NCI-H2081 treated with DMSO at 0.1 percent for 48 hours (cell line): Measurements from ENCODE around the gene NSMCE1.

Experiments
- DNase-seq: peaks from one replicate; lab custom pipeline; 2025; lab: John Stamatoyannopoulos, UW

NSMCE1 gene, protein sequence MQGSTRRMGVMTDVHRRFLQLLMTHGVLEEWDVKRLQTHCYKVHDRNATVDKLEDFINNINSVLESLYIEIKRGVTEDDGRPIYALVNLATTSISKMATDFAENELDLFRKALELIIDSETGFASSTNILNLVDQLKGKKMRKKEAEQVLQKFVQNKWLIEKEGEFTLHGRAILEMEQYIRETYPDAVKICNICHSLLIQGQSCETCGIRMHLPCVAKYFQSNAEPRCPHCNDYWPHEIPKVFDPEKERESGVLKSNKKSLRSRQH

DNA sequence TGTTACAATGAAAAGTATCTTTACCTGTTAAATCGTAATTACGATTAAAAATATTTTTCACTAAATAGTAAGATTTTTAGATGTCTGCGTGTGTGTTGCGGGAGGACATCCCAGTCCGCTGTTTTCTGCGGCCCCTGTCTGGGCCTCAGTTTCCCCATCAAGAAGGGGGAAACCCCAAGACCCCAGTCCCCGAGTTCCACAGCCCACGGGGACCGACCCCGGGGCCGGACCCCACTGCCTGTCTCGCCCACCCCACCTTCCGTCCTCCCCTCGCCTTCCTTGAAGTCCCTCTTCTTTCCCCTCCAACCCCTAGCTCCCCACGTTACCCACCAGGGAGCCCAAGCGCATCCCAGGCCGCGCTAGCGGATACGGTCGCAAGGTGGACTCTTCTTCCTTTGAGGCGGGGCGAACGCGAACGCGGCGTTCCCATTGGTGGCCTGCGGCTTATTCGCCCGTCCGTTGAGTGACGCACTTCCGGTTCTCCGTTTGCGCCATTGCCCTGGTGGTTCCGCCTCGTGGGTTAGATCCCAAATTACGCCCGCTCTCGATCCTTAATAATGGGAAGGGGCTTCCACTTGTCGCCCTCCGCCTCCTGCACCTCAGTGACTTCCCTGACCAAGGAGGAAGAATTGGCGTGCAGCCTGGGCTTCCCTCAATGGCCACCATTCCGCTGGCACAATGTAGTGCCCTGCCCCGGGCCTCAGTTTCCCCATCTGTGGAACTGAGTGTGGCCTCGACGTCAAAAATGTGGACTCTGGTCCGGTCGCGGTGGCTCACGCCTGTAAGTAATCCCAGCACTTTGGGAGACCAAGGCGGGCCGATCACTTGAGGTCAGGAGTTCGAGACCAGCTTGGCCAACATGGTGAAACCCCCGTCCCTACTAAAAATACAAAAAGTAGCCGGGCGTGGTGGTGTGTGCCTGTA lies at the start of gene NSMCE1:
Gene NSMCE1, minus strand, starts transcription at position 397 of the 924 bp plus-strand sequence. CDS start 11,202 bp downstream, outside the sequence.
- DNase-seq, result peak; percentile 73

DNA sequence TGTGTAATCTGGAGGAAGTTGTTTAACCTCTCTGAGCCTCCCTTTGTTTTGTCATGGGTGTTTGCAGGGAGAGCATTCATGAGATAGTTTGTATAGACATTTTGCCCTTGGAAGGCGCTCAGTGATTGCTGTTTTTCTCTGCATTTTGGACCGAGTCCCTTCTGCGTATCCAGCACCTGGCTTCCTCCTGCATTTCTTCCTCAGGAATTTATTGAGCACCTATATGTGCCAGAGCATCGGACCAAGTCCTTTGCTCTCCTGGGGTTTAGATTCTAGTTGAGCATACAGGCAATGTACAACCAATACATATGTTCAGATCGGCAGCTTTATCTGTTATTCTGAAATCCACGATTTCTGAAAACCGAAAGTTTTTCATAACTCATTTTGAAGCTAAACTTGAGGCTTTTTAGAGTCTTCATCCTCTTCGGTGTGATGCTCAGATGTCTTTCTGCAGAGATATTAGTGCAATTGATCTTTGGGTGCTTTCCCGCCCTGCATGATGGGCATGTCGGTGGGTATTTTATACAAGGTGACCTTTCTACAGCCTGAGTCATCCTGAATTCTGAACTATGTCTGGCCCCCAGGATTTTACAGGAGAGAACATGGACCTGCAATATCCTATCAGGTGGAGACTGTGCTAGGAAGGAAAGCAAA lies 49.3 kb upstream of the NSMCE1 start:
- no peak for DNase-seq

DNA sequence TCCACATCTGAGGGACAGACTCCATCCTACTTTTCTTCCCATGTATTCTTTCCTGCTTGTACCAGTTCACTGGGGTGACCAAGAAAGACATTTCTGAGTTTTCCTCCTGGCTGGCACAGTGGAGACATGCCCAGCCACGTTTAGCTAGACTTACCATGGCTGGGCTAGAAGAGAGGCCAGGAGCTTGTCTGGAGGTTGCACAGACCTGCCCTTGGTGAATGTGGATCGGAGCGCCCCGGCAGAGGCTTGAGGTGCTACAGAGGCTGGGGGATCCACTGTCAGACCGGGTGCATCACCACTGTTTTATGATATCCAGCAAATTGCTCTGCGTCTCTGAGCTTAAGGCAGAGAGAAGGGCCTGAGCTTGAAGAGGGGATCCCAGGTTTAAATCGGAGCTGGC lies 48.7 kb upstream of the NSMCE1 start:
- DNase-seq, result no peak

DNA sequence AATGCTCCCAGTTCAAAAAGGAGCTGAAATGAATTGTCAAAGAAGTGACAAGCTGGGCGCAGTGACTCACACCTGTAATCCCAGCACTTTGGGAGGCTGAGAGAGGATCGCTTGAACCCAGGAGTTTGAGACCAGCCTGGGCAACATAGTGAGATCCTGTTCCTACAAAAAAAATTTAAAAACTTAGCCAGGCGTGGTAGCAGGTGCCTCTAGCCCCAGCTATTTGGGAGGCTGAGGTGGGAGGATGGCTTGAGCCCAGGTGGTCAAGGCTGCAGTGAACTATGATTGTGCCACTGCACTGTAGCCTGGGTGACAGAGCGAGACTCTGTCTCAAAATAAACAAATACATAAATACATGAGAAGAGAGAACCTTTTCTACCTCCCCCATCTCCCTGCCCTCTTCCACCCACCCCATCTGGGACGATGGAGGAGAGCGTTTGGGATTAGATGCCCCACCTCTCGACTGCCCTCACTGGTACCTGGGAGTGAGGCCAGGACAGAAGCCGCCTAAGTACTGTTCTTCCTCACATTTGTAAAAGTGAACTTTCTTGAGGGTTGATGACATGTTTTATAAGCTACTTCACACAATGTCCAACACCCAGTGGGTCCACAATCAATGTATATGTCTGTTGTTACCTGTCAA lies 47.6 kb upstream of the NSMCE1 start:
- no peak for DNase-seq

DNA sequence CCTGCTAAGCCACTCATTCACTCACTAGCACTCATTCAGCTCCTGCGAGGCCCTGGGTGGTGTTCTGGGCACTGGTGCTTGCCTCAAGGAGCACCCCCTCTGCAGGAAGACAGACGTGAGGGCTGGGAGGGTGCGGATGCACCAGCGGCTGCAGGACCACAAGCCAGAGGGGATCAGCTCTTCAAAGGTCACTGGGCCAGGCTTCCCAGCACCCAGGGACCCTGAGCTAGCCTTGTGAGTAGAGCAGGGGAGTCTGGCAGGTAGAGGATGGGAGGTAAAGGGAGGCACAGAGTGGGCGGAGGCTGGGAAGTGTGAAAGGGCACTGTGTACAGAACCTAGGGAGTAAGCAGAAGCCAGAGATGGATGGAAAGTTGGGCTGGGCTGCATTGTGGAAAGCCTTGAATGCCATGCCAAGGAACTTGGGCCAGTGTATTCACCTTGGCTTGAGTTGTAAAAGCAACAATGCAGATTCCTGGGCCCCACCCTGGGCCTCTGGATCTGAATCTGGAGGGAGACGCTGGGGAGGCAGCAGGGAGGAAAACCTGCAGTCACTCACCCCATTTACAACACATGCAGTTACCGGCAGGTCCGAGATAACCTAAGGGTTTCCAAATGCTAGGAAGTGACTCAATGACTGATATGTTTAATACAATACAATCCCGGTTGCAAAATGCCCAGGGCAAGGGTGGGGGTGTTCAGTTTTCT lies 46.9 kb upstream of the NSMCE1 start:
- DNase-seq, result no peak

DNA sequence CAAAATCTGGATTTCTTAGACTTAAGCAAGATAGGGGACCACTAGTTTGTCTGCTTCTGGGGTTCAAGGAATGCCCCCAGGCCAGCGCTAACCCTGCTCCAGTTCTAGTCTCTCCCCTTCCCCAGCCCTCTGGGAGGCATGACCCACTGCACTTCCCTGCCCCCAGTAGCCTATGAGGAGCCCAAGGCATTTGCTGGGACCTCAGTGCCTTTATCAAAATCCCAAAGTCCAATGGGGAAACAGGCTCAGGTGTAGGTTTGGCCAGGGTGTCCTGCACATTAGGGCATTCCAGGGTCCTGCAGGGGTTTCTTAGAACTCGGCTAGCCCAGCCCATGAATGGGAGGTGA lies 46.4 kb upstream of the NSMCE1 start:
- no peak for DNase-seq

DNA sequence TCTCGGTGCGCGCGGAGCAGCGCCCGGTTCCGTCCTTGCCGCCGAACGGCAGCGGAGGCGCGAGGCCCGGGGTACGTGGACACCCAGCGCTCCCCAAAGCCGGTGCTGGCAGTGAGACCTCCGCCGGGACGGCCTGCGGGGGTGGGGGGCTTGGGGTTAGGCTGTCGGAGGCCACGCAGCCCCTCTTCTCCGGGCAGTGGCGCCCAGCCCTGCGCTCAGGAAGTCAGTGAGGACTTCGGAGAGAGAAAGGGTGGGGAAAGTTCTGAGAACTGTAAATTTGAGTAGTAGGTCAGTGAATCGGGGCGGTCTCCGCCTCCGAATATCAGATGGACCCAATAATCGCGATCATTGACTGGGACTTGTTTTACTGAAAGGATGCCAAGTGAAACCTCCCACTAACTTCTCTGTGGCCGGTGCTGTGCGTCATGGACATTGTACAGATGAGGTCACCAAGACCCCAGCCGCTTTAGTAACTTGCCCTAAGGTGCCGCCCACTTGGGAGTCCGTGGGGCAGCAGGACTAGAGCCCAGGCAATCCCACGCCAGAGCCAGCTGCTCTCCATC lies 45.7 kb upstream of the NSMCE1 start:
- DNase-seq, result no peak

DNA sequence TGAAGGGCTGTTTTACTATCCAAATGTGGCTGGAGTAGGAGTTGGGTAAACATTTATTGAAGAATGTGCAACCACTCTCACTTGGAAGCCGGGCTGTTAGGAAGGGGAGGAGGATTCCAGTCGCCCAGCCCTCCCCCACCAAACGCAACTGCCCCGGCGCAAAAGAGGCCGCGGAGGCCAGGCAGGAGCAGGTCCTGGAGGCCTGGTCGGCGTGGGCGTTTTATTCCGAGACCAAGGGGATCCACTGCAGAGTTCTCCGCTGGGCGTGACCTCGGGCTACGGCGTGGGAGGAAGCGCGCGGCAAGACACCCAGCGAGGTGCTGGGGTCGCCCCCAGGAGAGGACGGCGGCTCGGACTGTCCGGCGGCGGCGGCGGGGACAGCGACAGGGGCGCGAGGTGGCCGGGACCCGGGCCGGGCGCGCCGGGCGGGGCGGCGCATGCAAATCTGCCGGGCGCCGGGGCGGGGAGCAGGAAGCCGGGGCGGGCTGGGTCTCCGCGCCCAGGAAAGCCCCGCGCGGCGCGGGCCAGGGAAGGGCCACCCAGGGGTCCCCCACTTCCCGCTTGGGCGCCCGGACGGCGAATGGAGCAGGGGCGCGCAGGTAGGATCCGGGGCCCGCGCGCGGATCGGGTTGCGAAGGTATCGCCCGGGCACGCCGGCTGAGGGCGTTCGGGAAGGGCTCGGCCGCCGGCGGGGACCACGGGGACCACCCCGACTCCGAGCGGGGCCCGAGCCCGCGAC lies 45.0 kb upstream of the NSMCE1 start, which contains the start of gene IL4R:
Gene IL4R, plus strand, starts transcription at position 553 of the 739 bp plus-strand sequence. CDS start 26,230 bp downstream, outside the sequence.
- DNase-seq, result no peak

DNA sequence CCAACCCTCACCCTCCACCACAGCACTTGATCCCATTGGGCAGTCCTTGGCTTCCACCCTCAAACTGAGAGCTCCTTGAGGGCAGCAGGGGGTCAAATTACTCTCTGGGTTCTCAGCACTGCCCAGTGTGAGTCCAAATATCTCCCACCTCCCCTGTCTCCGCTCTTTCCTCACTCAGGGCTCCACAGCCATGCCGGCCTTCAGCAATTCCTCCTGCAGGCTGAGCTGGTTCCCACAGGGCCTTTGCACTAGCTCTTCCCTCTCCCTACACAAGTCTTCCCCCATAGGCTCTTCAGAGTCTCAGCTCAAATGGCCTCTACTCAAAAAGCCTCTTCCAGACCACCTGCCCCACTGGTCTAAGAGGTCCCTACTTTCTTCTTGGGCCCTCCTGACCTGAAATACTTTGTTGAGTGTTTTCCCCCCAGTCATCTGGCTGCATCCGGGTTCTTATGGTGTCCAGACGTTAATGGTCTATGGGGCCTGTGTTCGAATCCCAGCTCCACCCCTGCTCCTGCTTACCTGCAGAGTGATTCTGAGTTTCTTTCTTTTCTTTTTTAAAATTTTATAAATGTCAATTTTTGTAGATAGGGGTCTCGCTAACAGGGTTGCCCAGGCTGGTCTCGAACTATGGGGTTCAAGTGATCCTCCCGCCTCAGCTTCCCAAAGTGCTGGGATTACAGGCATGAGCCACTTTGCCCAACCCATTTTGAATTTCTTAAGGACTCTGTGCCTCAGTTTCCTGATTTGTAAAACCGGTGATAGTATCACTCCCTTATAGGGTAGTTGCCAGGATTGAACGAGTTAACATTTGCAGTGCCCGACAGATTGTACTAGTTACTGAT lies 44.2 kb upstream of the NSMCE1 start:
- no peak for DNase-seq

DNA sequence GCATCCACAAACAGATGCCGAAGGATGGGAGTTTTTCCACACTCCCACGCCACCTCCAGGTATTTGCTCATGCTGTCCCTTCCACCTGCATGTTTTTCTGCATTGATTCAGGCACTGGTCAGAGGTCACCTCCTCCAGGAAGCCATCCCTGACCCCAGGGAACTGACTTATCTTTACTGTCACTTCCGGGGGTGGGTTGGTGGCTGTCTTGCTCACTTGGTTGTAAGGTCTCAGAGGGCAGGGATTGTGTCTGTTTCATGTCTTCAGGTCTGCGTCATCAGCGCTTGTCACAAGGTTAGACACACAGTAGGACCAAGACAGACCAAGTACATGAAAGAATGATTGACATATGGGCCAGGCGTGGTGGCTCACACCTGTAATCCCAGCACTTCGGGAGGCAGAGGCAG lies 43.3 kb upstream of the NSMCE1 start:
- no peak for DNase-seq

DNA sequence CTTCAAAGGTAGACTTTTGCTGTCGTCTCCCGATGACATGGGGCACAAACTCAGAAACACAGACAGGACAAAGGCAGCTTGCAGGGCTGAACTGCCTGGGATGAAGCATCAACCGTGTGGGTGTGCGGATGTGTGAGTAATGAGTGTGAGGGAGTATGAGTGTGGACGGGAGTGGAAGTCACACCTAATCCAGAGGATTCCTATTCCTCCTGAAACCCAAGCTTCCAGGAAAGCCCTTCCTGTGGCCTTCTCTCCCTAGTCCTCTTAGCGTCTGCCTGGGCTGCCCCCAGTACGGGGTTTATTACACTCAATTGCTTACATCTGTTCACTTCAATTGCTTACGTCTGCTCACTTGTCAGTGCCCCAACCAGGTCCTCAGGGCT lies 42.9 kb upstream of the NSMCE1 start:
- no peak for DNase-seq

DNA sequence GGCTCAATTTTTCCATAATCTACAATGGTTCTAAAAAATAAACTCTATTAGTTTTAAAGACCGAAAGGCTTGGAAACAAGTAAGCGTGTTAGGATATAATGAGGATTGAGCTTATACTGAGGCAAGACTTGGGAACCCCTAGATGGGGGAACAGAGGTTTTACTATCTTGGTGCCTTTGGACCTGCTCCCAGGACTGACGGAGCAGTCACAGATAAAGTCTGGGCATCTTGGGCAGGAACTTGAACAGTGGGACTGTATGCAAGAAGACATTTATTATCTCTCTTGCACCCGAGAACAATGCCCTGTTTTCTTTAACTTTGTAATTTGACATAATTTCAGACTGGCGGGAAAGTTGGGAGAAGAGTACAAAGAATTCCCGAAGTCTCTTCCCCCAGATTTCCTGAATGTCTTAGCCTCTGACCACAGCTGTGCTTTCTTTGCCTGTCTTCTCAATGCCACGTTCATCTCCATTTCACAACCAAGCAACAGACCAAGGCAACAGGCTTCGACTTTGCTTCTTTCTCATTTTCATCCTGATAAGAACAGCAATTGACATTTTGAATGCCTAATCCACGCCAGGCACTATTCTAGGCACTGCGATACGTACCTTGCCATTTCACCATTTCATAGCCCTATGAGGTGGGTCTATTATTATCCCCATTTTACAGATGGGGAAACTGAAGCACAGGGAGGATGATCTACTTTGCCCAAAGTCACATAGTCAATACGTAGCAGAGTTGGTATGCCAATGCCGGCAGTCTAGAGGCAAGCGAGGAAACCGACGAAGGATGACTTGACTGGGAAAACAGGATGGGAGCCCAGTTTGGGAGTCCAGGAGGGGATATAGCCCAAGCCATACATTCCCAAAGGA lies 42.2 kb upstream of the NSMCE1 start:
- DNase-seq, result no peak

DNA sequence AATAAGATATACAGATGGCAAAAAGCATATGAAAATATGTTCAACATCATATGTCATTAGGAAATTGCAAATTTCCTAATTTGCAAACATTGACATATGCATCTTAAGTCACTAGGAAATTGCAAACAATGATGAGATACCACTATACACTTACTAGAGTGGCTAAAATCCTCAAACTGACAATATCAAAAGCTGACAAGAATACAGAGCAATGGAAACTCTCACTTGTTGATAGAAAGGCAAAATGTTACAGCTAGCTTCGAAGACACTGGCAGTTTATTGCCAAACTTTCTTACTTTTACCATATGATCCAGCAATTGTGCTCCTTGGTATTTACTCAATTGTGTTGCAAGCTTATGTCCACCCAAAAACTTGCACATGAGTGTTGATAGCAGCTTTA lies 40.2 kb upstream of the NSMCE1 start:
- DNase-seq, result no peak

DNA sequence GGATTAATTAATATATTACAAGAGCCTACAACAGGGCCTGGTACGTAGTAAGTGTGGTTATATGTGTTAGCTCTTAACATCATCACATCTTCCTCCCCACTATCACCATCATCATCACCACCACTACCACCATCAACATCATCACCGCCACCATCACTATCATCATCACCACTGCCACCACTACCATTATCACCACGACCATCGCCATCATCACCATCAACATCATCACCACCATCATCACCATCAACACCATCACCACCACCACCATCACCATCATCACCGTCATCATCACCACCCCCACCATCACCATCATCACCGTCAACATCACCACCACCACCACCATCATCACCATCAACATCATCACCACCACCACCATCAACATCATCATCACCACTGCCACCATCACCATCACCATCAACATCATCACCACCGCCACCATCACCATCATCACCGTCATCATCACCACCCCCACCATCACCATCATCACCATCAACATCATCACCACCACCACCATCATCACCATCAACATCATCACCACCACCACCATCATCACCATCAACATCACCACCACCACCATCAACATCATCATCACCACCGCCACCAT lies 37.4 kb upstream of the NSMCE1 start:
- DNase-seq, result no peak

DNA sequence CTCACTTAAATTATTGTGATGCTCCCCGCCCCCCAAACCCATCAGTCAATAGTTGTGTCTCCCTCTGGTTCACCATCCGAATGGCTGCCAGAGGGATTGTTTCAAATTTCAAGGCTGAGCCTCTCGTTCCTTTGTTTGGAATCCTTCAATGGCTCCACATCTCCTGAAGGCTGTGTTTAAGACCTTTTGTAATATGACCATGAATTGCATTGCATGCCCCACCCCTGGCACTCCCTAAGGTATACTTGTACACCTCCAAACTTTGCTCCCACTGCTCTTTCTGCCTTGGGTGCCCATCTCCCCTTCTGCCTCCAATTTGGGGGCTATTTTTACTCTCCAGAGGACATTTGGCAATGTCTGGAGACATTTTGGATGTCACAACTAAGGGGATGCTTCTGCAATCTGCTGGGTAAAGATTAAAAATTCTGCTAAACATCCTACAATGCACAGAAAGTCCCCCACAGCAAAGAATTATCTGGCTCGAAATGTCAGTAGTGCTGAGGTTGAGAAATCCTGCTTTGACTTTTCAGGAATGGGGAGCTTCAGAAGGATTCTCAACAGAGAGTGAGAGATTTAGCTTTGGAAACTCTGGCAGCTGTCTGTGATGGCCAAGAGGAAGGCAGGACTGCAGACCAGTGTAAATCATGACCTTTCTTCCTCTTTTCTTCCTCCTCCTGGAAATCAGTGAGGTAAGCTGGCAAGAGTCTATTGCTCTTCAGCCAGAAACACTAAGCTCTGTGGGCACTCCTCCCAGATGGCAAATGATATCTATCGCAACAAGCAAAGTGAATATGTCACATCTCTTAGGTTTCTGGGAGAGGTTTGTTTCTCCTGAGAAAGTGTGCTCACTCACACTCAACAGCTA lies 36.5 kb upstream of the NSMCE1 start:
- no peak for DNase-seq

DNA sequence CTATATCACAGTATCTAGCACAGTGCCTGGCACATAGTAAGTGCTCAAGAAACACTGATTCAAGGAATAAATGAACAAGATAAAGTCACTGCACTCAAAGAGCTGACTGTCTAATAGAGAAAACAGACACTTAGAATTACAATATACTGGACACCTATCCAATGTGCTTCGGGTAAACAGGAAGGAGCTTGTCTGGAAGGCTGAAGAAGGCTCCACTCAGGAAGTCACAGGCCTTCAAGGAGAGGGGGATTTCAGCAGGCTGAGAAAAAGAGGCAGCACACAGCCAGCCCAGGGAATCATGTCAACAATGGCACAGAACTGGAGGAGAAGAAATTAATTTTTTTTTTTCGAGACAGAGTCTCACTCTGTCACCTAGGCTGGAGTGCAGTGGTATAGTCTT lies 35.5 kb upstream of the NSMCE1 start:
- DNase-seq, result no peak
